Neural cell (in vitro differentiated cells): ENCODE data around the gene MCTP2. TPM values are rescaled to one million over a fixed set of nuclear protein-coding genes. Genes with fewer than 3 reads are reported as not detected.

Source experiments
- H2AFZ ChIP-seq: fragments of 200-600, 300-800 bp; sonication (generic), shearing (Covaris generic); 2 replicates; pipeline ENCODE4 v1.6.0; 2014; ENCODE audit warnings: low read depth, mild to moderate bottlenecking, antibody characterized with exemption, low read length, moderate library complexity
- H3F3A ChIP-seq: fragments of 200-600 bp; shearing (Covaris generic); 2 replicates; pipeline ENCODE4 v1.6.1; 2016; ENCODE audit warnings: mild to moderate bottlenecking, moderate library complexity, mixed read lengths, antibody characterized with exemption, low read length; ENCODE audit not compliant: insufficient read depth, poor library complexity, severe bottlenecking
- H3K27ac ChIP-seq: fragments of 200-600, 300-800 bp; sonication (generic), shearing (Covaris generic); 2 replicates; pipeline ENCODE4 v1.5.1; 2014; ENCODE audit warnings: mild to moderate bottlenecking, low read length, moderate library complexity
- H3K27me3 ChIP-seq: fragments of 300-800, 200-600 bp; sonication (generic), shearing (Covaris generic); 2 replicates; pipeline ENCODE4 v1.6.0; 2014; ENCODE audit warnings: mild to moderate bottlenecking, low read depth, low read length, moderate library complexity; ENCODE audit not compliant: insufficient read depth
- H3K36me3 ChIP-seq: fragments of 300-800, 200-600 bp; sonication (generic), shearing (Covaris generic); 2 replicates; pipeline ENCODE4 v1.5.1; 2014; ENCODE audit warnings: mild to moderate bottlenecking, antibody characterized with exemption, low read length, moderate library complexity; ENCODE audit not compliant: insufficient read depth
- H3K4me2 ChIP-seq: fragments of 300-800, 200-600 bp; sonication (generic), shearing (Covaris generic); 2 replicates; pipeline ENCODE4 v1.6.0; 2014; ENCODE audit warnings: mild to moderate bottlenecking, low read length
- H3K4me3 ChIP-seq: fragments of 300-800, 200-600 bp; sonication (generic), shearing (Covaris generic); 2 replicates; pipeline ENCODE4 v1.5.1; 2014; ENCODE audit warnings: mild to moderate bottlenecking, low read length, moderate library complexity
- H3K79me2 ChIP-seq: fragments of 200-600 bp; shearing (Covaris generic); replicated peaks from 2 replicates; pipeline ENCODE4 v1.6.0; 2014; ENCODE audit warnings: mild to moderate bottlenecking, low read length, moderate library complexity; ENCODE audit not compliant: insufficient read depth
- H3K9ac ChIP-seq: fragments of 300-800, 200-600 bp; sonication (generic), shearing (Covaris generic); 2 replicates; pipeline ENCODE4 v1.6.1; 2016; ENCODE audit warnings: mild to moderate bottlenecking, low read length, mixed read lengths
- H3K9me2 ChIP-seq: fragments of 200-600 bp; shearing (Covaris generic); 2 replicates; pipeline ENCODE4 v1.6.1; 2016; ENCODE audit warnings: mild to moderate bottlenecking, low read length, mixed read lengths; ENCODE audit not compliant: insufficient read depth
- H3K9me3 ChIP-seq: fragments of 200-600, 300-800 bp; sonication (generic), shearing (Covaris generic); 2 replicates; pipeline ENCODE4 v1.6.1; 2016; ENCODE audit warnings: mild to moderate bottlenecking, mixed run types, low read length, moderate library complexity, mixed read lengths
- H4K20me1 ChIP-seq: fragments of 200-600 bp; shearing (Covaris generic); 2 replicates; pipeline ENCODE4 v1.6.1; 2016; ENCODE audit warnings: mild to moderate bottlenecking, mixed run types; ENCODE audit not compliant: insufficient read depth
- CTCF ChIP-seq: fragments of 450-650 bp; IDR thresholded peaks from 2 replicates; pipeline ENCODE4 v1.5.1; 2014; ENCODE audit warnings: antibody characterized with exemption, mild to moderate bottlenecking, moderate library complexity; ENCODE audit not compliant: poor library complexity, severe bottlenecking
- EP300 ChIP-seq: fragments of 450-650 bp; conservative IDR thresholded peaks from 2 replicates; pipeline ENCODE4 v1.6.1; 2014; ENCODE audit warnings: antibody characterized with exemption, mild to moderate bottlenecking, moderate library complexity; ENCODE audit not compliant: poor library complexity, severe bottlenecking
- EZH2 ChIP-seq: fragments of 200-600, 300-800 bp; shearing (Covaris generic), sonication (generic); IDR thresholded peaks from 2 replicates; pipeline ENCODE4 v1.6.1; 2014; ENCODE audit warnings: antibody characterized with exemption, low read length, borderline replicate concordance, mild to moderate bottlenecking; ENCODE audit not compliant: insufficient read depth, poor library complexity, severe bottlenecking
- MXI1 ChIP-seq: fragments of 450-650 bp; conservative IDR thresholded peaks from 2 replicates; pipeline ENCODE4 v1.6.1; 2014; ENCODE audit warnings: antibody characterized with exemption, mild to moderate bottlenecking; ENCODE audit not compliant: poor library complexity, severe bottlenecking
- POLR2AphosphoS5 ChIP-seq: IDR thresholded peaks from 2 replicates; pipeline ENCODE4 v1.6.1; 2012
- RAD21 ChIP-seq: fragments of 450-650 bp; conservative IDR thresholded peaks from 2 replicates; pipeline ENCODE4 v1.6.1; 2014; ENCODE audit warnings: antibody characterized with exemption, mild to moderate bottlenecking, moderate library complexity
- REST ChIP-seq: IDR thresholded peaks from 2 replicates; pipeline ENCODE4 v1.6.1; 2012; ENCODE audit warnings: borderline replicate concordance
- SMC3 ChIP-seq: fragments of 450-650 bp; conservative IDR thresholded peaks from 2 replicates; pipeline ENCODE4 v1.6.1; 2014; ENCODE audit warnings: antibody characterized with exemption, mild to moderate bottlenecking, moderate library complexity; ENCODE audit not compliant: poor library complexity
- TAF1 ChIP-seq: IDR thresholded peaks from 2 replicates; pipeline ENCODE4 v1.6.1; 2012; ENCODE audit warnings: low read depth
- polyA plus RNA-seq: library from polyadenylated mRNA; depleted of rRNA; stranded (reverse); fragments of >200 nt; gene quantifications from 2 replicates; pipeline ENCODE4 v1.2.3, GENCODE V29; 2014

MCTP2 gene
- polyA plus RNA-seq, 1 donor from 2014 or later, result not detected

GRCh38 chr15:94411285-94411684 is 179.9 kb downstream of the MCTP2 start:
- Histone ChIP-seq H2AFZ (no peak overlapping the region), H3K4me2 (no peak overlapping the region)

GRCh38 chr15:94411846-94412245 is 180.5 kb downstream of the MCTP2 start:
- H3K4me3 ChIP-seq, result no peak overlapping the region
- no peaks in the 10 kb centered on the region for H3K79me2 ChIP-seq
- H4K20me1 ChIP-seq, result no peaks in the 10 kb centered on the region
- no peaks in the 10 kb centered on the region for H3K36me3 ChIP-seq
- H3K27ac ChIP-seq, result no peak overlapping the region
- no peak overlapping the region for H2AFZ ChIP-seq
- H3K27me3 ChIP-seq, result peaks cover 7% of the 10 kb centered on the region
- H3K9me3 ChIP-seq, result no peaks in the 10 kb centered on the region
- H3K9ac ChIP-seq, result no peak overlapping the region
- no peak overlapping the region for H3K4me2 ChIP-seq
- no peaks in the 10 kb centered on the region for H3F3A ChIP-seq
- H3K9me2 ChIP-seq, result no peaks in the 10 kb centered on the region
- no peak for TF ChIP-seq EZH2
- TF ChIP-seq EP300, result no peak
- no peak for TF ChIP-seq TAF1
- no peak for TF ChIP-seq RAD21
- no peak for TF ChIP-seq MXI1
- no peak for TF ChIP-seq CTCF
- TF ChIP-seq SMC3, result no peak

More at GRCh38 chr15:94411285-94411684, 179.9 kb downstream of the MCTP2 start:
- no peaks in the 10 kb centered on the region for H3K79me2 ChIP-seq
- no peaks in the 10 kb centered on the region for H3K9me3 ChIP-seq
- H3F3A ChIP-seq, result no peaks in the 10 kb centered on the region
- no peak overlapping the region for H3K9ac ChIP-seq
- peaks cover 7% of the 10 kb centered on the region for H3K27me3 ChIP-seq
- no peak overlapping the region for H3K27ac ChIP-seq
- no peaks in the 10 kb centered on the region for H3K36me3 ChIP-seq
- no peaks in the 10 kb centered on the region for H4K20me1 ChIP-seq
- H3K9me2 ChIP-seq, result no peaks in the 10 kb centered on the region
- TF ChIP-seq REST (no peak), MXI1 (no peak), POLR2AphosphoS5 (peak; percentile 80), EP300 (no peak), SMC3 (no peak), TAF1 (no peak), RAD21 (no peak), CTCF (no peak)
- H3K4me3 ChIP-seq, result no peak overlapping the region
